HG02642 (cell line): Measurements from ENCODE around the gene CPT1C.

Experiments used
- ATAC-seq: cut with Tn5 transposase; IDR thresholded peaks from one replicate; pipeline ENCODE4 v1.9.1; 2021; ENCODE audit warnings: mild to moderate bottlenecking; ENCODE audit not compliant: unreplicated experiment, poor library complexity

CPT1C gene

DNA sequence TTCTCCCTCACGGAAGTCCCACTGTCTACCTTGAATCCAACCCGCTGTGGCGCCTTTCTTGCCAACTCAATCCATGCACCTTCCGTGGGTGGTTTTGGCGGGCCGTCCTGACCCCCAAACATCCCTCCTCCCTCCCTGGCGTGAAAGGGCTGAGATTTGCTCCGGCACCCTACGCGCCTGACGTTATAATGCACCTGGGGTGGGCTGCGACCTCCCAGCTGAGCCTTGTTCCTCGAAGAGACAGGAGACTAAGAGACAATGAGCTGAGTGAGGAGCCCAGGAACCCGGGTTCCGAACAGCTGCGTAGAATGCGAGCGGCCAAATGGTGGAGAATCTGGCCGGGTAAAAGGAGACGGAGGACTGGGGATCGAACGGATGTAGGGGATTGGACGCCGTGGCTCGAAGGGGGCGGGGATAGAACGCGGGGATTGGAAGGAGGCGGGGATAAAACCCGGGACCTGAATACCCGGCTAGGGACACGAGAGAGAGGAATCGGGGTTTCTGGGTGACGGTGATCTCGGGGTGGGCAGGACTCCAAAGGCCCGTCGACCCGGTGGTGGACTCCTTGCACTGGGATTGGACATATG lies at the start of gene CPT1C:
TSS of gene CPT1C (plus strand) at position 461 of the 587 bp plus-strand sequence. CDS start 1,137 bp downstream, outside the sequence.
- ATAC-seq, result no peak

DNA sequence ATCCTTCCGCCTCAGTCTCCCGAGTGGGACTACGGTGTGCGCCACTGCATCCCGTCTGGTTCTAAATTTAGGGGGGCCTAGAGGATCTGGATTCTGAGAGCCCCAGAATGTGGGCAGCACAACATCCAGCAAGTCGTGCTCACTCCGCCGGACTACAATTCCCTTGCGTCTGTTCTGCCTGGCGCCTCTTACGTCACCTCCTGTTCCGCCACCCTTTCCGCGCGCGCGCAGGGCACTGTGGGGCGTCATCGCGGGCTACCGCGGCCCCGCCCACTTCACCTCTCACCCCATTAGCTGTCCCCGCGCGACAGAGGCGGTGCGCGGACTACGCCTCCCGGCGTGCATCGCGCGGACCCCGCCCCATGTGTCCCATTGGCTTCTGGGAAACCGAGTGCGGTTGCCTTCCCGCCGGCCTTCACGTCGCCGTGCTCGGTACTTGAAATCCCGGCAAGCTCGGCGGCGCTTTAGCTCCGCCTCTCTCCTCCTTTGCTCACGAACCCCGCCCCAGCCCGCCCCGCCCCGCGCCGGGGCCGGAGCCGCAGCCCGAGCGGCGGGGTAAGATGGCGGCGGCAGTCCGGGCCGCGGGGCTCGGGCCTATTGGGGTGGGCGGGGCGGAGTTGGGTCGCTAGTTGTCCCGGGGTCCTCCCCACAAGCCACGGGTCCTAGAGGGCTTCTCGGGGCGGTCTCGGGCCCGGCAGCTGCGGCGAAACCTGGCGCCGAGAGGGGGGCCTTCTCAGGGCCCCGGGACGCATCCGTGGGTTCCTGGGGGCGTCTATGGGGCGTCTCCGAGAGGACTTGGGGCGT lies 49.0 kb upstream of the CPT1C start, which contains the start of gene SCAF1:
TSS of gene SCAF1 (plus strand) at position 522 of the 804 bp plus-strand sequence. CDS start 2,818 bp downstream, outside the sequence.
- ATAC-seq, result peak; percentile 63

DNA sequence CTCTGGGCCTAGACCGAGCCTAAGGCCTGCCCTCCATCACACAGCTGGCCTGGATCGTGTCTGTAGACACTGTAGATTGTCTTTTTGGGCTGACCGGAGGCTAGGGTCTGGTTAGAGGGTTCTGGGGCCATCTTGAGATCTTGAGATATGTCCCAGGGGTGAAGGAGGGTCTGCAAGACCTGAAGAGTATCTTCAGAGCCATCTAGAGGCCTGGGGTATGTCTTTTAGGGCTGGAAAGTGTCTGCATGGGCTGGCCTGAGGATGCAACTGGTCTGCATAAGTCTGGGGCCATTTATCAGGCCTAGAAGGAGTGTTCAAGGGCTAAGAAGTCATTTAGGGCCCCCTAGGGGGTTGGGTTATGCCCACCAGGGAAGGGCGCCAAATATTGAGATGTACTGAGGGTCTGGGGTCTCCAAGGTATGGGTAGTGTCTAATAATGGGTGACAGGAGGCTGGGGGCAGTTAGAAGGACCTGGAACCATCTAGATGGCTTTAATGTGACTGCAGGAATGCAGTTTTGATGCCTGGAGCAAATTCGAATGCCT lies 48.4 kb upstream of the CPT1C start:
- no peak for ATAC-seq

DNA sequence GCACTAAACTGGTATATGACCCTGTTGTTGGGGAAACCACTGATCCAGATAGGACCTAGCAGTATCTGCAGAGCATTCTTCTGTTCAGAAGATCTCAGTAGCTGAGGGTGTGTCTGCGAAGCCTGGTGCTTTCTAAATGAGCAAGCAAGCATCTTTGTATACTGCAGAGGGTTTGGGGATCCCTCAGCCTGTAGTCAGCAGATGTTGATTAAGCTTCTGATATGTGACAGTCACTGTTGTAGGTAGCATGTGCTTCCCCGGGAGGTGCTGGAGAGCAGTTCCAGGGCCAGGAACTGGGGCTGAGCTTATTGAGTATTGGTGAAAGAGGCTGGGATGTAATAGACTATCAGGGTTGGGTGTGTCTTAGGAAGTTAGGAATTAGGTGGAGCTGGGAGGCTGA lies 47.5 kb upstream of the CPT1C start:
- no peak for ATAC-seq

DNA sequence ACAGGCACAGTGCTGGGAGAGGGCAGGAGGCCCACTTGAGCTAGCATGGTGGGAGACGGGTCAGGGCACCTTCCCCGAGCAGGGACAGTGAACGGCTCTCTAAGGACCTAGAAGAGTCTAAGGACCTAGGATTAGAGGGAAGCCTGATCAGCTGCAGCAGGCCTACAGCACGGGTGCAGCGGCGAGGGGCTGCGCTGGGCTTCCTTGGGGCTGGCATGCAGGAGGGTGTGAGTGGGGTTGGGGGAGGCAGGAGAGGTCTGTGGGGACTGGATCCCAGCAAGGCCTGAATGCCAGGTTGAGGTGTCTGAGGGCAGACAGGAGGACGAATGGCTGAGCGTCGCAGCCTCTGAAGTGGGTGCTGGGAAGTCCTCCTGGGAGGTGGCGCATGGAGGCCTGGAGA lies 45.3 kb upstream of the CPT1C start:
- no peak for ATAC-seq

- ATAC-seq, result no peak
These were observed 44.9 kb upstream of the CPT1C start for GRCh38 chr19:49645995-49646394.

GRCh38 chr19:49646586-49646985 lies 44.3 kb upstream of the CPT1C start:
- no peak for ATAC-seq

- ATAC-seq, result no peak
These were observed 39.7 kb upstream of the CPT1C start for GRCh38 chr19:49651029-49651819.

- no peak for ATAC-seq
These were observed 38.9 kb upstream of the CPT1C start for GRCh38 chr19:49651820-49652550.

DNA sequence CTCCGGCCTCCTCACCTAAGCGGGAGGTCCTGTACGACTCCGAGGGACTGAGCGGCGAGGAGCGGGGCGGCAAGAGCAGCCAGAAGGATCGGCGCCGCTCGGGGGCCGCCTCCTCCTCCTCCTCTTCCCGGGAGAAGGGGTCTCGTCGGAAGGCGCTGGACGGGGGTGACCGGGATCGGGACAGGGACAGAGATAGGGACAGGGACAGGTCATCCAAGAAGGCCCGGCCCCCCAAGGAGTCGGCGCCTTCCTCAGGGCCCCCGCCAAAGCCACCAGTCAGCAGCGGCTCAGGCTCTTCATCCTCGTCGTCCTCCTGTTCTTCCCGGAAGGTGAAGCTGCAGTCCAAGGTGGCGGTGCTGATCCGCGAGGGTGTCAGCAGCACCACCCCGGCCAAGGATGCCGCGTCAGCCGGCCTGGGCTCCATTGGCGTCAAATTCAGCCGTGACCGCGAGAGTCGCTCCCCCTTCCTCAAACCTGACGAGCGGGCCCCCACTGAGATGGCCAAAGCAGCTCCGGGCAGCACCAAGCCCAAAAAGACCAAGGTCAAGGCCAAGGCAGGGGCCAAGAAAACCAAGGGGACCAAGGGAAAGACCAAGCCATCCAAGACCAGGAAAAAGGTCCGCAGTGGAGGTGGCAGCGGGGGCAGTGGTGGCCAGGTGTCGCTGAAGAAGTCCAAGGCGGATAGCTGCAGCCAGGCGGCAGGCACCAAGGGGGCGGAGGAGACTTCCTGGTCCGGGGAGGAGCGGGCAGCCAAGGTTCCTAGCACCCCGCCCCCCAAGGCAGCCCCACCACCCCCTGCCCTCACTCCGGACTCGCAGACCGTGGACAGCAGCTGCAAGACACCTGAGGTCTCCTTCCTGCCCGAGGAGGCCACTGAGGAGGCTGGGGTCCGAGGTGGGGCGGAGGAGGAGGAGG lies 38.1 kb upstream of the CPT1C start:
- no peak for ATAC-seq

GRCh38 chr19:49653466-49653806 lies 37.5 kb upstream of the CPT1C start:
- ATAC-seq, result no peak

GRCh38 chr19:49654581-49654980 lies 36.3 kb upstream of the CPT1C start:
- ATAC-seq, result no peak

GRCh38 chr19:49655570-49656455 lies 35.1 kb upstream of the CPT1C start:
- ATAC-seq, result no peak

GRCh38 chr19:49656456-49657109 lies 34.3 kb upstream of the CPT1C start:
- no peak for ATAC-seq

DNA sequence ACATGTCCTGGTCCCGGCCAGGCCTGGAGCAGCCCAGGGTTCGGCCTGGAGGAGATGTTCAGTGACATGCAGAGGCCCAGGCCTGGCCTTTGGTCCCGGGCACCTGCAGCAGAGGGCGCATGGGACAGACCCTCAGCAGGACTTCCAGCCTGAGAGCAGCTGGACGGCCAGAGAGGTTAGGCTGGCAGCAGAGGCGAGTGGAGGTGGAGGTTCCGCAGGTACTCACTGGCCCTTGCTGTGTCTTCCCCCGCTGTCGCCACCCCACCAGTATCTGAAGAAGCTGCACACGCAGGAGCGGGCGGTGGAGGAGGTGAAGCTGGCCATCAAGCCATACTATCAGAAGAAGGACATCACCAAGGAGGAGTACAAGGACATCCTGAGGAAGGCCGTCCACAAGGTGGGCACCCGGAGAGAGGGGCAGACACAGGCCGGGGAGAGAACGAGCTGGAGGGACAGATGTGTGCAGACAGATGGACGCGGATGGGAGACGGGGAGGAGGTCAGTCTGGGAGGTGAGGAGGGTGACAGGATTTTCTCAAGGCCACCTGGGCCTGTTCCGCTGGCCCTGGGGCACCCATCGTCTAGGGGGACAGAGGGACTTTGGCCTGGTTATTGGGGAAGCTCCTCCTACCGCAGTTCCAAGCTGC lies 33.3 kb upstream of the CPT1C start:
- no peak for ATAC-seq

- ATAC-seq, result no peak
These were observed 32.8 kb upstream of the CPT1C start for GRCh38 chr19:49658139-49658517.
